Neural progenitor cell (in vitro differentiated cells): Measurements from ENCODE around the gene POFUT2.

ENCODE experiments used
- CTCF ChIP-seq: fragments of 200-600 bp; sonication (generic); IDR thresholded peaks from 2 replicates; pipeline ENCODE4 v1.5.1; 2017; ENCODE audit warnings: antibody characterized with exemption, mild to moderate bottlenecking
- EZH2 ChIP-seq: fragments of 200-600 bp; sonication (generic); IDR thresholded peaks from 2 replicates; pipeline ENCODE4 v1.6.1; 2017; ENCODE audit warnings: antibody characterized with exemption, mild to moderate bottlenecking, moderate library complexity
- EZH2phosphoT487 ChIP-seq: fragments of 200-600 bp; sonication (generic); IDR thresholded peaks from 2 replicates; pipeline ENCODE4 v1.6.1; 2017; ENCODE audit warnings: antibody characterized with exemption

GRCh38 chr21:45256021-45256911 is 31.4 kb downstream of the POFUT2 start:
- no peak for TF ChIP-seq CTCF
- TF ChIP-seq EZH2phosphoT487, result no peak
- no peak for TF ChIP-seq EZH2
